ENCODE data around the gene FIGN.

- TF ChIP-seq, protein P1, sequence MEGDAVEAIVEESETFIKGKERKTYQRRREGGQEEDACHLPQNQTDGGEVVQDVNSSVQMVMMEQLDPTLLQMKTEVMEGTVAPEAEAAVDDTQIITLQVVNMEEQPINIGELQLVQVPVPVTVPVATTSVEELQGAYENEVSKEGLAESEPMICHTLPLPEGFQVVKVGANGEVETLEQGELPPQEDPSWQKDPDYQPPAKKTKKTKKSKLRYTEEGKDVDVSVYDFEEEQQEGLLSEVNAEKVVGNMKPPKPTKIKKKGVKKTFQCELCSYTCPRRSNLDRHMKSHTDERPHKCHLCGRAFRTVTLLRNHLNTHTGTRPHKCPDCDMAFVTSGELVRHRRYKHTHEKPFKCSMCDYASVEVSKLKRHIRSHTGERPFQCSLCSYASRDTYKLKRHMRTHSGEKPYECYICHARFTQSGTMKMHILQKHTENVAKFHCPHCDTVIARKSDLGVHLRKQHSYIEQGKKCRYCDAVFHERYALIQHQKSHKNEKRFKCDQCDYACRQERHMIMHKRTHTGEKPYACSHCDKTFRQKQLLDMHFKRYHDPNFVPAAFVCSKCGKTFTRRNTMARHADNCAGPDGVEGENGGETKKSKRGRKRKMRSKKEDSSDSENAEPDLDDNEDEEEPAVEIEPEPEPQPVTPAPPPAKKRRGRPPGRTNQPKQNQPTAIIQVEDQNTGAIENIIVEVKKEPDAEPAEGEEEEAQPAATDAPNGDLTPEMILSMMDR (IDR thresholded peaks at IDR 0.05): no peak
- TF ChIP-seq EZH2 (IDR thresholded peaks at IDR 0.05; ENCODE audit: borderline replicate concordance, insufficient read depth, low read depth, low read length, poor library complexity, severe bottlenecking): no peak
Observed at GRCh38 chr2:163565192-163565591, 170.6 kb downstream of the FIGN start.
